CD4-positive, alpha-beta T cell (primary cell): Measurements from ENCODE around the gene TMUB1. TPM values are rescaled to one million over a fixed set of nuclear protein-coding genes. Genes with fewer than 3 reads are reported as not detected.

Source experiments
- ATAC-seq: fragments of 200-7000 bp; cut with Tn5 transposase; one replicate; pipeline ENCODE4 v1.10.0; 2022; ENCODE audit warnings: mild to moderate bottlenecking; ENCODE audit not compliant: poor library complexity
- CTCF ChIA-PET: fragments of 350-600 bp; sonication (Branson Sonifier 250); formaldehyde crosslinking; loops from one replicate; lab custom pipeline; 2021; ENCODE audit warnings: antibody characterized with exemption, inconsistent platforms; lab: Charles Lee
- POLR2A ChIA-PET: fragments of 350-600 bp; sonication (Branson Sonifier 250); formaldehyde crosslinking; loops from one replicate; lab custom pipeline; 2021; ENCODE audit warnings: antibody characterized with exemption, inconsistent platforms; lab: Charles Lee
- DNase-seq, 14 experiments: peaks; one replicate each; pipeline ENCODE4 v3.0.0-alpha.2; 2013 to 2020; ENCODE audit warnings: mixed read lengths in 2 of 14
- H3K27ac ChIP-seq, 2 donors: one replicate each; pipeline versions ENCODE4 v1.5.1 to v1.7.0; 2013; ENCODE audit warnings: low read length in 2 of 2, low read depth in 1 of 2, mild to moderate bottlenecking in 1 of 2
- H3K27me3 ChIP-seq, 2 experiments: 1 replicate in 1 of 2; 2 replicates in 1 of 2; pipeline versions ENCODE4 v1.6.1 to v1.7.0; 2013; ENCODE audit warnings: low read length in 2 of 2, control low read depth in 1 of 2, mild to moderate bottlenecking in 1 of 2, moderate library complexity in 1 of 2; ENCODE audit not compliant: insufficient read depth in 2 of 2, control insufficient read depth in 1 of 2
- H3K36me3 ChIP-seq: one replicate; pipeline ENCODE4 v1.6.1; 2013; ENCODE audit warnings: low read length, control low read depth; ENCODE audit not compliant: insufficient read depth
- H3K4me1 ChIP-seq: one replicate; pipeline ENCODE4 v1.6.1; 2013; ENCODE audit warnings: low read length, control low read depth; ENCODE audit not compliant: insufficient read depth
- H3K4me3 ChIP-seq: one replicate; pipeline ENCODE4 v1.5.1; 2013; ENCODE audit warnings: mild to moderate bottlenecking, low read length, moderate library complexity
- H3K9me3 ChIP-seq, 2 experiments: 1 replicate in 1 of 2; 2 replicates in 1 of 2; pipeline versions ENCODE4 v1.6.1 to v1.7.0; 2013; ENCODE audit warnings: low read length in 2 of 2, mild to moderate bottlenecking in 2 of 2, control low read depth in 1 of 2, moderate library complexity in 1 of 2; ENCODE audit not compliant: control insufficient read depth in 1 of 2, insufficient read depth in 1 of 2
- H3K27ac Mint-ChIP-seq: one replicate; pipeline ENCODE4 v1.8.0; 2020; ENCODE audit warnings: mixed read lengths
- H3K27me3 Mint-ChIP-seq: one replicate; pipeline ENCODE4 v1.8.0; 2021; ENCODE audit warnings: mixed read lengths
- H3K36me3 Mint-ChIP-seq: one replicate; pipeline ENCODE4 v1.8.0; 2021; ENCODE audit warnings: low read depth, mixed read lengths
- H3K4me1 Mint-ChIP-seq: one replicate; pipeline ENCODE4 v1.8.0; 2021; ENCODE audit warnings: low read depth, mixed read lengths
- H3K4me3 Mint-ChIP-seq: one replicate; pipeline ENCODE4 v1.8.0; 2020; ENCODE audit warnings: mild to moderate bottlenecking, mixed read lengths
- H3K9me3 Mint-ChIP-seq: one replicate; pipeline ENCODE4 v1.8.0; 2020; ENCODE audit warnings: mixed read lengths
- intact Hi-C, 2 experiments: fragments of 100-400 bp; cut with DNase I in 1 of 2; cut with micrococcal nuclease in 1 of 2; formaldehyde crosslinking; loops; one replicate each; pipeline versions ENCODE4 v1.15.1 to v1.9.0; 2023 to 2025; cut with DNase I, micrococcal nuclease
- total RNA-seq, 174 experiments: library from RNA in 2 of 174; stranded (reverse) in 2 of 174; gene quantifications; one replicate each; pipeline ENCODE4 v1.2.3 and lab custom pipeline; 2021 to 2026
- TF ChIP-seq, protein P1 (sequence below): fragments of 200-600 bp; IDR thresholded peaks from one replicate; pipeline ENCODE4 v1.8.0; 2022; ENCODE audit warnings: antibody characterized with exemption, mild to moderate bottlenecking

The TMUB1 gene
- total RNA-seq, 2 experiments from 2014 or later: 44.5 to 46.6 TPM

DNA sequence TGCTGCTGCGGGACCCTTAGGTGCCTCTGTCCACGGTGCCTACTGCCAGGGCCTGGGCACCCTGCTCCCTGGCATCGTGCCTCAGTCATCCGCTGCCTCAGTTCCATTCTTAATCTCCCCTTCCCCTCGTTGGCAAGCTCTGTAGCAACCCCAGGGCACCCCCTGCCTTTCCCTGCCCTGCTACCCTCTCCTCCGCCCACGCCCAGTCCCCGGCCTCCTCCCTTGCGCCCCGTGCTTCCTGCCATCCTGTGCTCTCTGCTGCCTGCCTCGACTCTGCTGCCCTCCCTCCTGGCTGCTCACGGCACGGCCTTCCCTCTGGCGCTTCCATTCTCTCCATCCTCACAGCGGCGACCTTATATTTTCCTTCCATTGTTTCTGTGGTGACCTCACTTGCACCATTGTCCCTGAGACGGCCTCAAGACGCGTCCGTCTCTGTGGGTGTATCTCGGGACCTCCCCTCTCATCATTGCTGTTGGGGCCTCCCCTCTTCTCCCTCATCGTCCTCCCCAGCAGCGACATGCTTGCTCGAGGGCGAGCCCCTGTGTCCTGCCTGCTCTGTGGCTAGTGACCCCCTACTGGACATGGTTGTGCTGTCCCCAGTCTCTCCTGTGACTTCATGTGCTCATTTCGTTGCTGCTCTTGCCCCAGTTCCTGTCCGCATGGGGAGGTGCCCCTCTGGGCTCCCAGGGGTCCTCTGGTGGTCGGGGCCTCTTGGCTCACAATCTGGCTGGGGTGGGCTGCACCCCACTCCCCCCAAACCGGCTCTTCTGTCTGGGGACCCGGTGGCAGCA lies 38.3 kb upstream of the TMUB1 start:
- Histone ChIP-seq H3K27ac (no peak overlapping the region), H3K27me3 (no peaks in the 10 kb centered on the region), H3K4me1 (peaks cover 31% of the 10 kb centered on the region), H3K36me3 (peaks cover 14% of the 10 kb centered on the region), H3K4me3 (no peak overlapping the region), H3K9me3 (no peaks in the 10 kb centered on the region)
- Mint-ChIP-seq H3K27ac (no peak overlapping the region), H3K36me3 (peaks cover 53% of the 10 kb centered on the region), H3K27me3 (no peaks in the 10 kb centered on the region), H3K9me3 (no peaks in the 10 kb centered on the region), H3K4me3 (no peak overlapping the region), H3K4me1 (peaks cover 15% of the 10 kb centered on the region)
- ATAC-seq (no peak), DNase-seq (no peak)
- intact Hi-C loops: no loop called here
- CTCF ChIA-PET: no interaction called here
- TF ChIP-seq, protein P1, sequence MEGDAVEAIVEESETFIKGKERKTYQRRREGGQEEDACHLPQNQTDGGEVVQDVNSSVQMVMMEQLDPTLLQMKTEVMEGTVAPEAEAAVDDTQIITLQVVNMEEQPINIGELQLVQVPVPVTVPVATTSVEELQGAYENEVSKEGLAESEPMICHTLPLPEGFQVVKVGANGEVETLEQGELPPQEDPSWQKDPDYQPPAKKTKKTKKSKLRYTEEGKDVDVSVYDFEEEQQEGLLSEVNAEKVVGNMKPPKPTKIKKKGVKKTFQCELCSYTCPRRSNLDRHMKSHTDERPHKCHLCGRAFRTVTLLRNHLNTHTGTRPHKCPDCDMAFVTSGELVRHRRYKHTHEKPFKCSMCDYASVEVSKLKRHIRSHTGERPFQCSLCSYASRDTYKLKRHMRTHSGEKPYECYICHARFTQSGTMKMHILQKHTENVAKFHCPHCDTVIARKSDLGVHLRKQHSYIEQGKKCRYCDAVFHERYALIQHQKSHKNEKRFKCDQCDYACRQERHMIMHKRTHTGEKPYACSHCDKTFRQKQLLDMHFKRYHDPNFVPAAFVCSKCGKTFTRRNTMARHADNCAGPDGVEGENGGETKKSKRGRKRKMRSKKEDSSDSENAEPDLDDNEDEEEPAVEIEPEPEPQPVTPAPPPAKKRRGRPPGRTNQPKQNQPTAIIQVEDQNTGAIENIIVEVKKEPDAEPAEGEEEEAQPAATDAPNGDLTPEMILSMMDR: no peak
- POLR2A ChIA-PET: no interaction called here

DNA sequence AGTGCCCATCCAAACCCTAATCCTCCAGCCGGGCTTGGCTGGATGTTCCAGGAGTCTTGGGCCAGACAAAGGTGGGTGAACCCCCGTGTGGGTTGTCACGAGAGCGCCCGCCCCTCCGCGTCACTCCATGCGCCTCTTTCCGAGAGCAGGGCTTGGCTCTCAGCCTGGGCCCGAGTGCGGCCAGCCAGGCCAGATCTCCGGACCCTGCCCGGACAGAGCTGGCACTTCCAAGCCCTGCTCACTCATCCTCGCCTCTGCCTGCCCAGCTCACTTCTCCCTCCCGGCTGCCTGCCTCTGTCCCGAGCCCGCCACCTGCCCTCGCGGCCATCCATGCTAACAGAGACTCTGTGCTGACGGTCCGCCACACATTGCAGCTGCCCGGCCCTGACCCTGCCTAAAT lies 37.6 kb upstream of the TMUB1 start:
- Histone ChIP-seq H3K4me1 (peaks cover 38% of the 10 kb centered on the region), H3K36me3 (peaks cover 14% of the 10 kb centered on the region), H3K27ac (no peak overlapping the region), H3K4me3 (no peak overlapping the region), H3K27me3 (no peaks in the 10 kb centered on the region), H3K9me3 (no peaks in the 10 kb centered on the region)
- POLR2A ChIA-PET: no interaction called here
- Mint-ChIP-seq H3K27ac (no peak overlapping the region), H3K4me1 (peaks cover 17% of the 10 kb centered on the region), H3K4me3 (no peak overlapping the region), H3K9me3 (no peaks in the 10 kb centered on the region), H3K27me3 (peaks cover 1% of the 10 kb centered on the region), H3K36me3 (peaks cover 53% of the 10 kb centered on the region)
- no peak for ATAC-seq
- CTCF ChIA-PET: no interaction called here
- TF ChIP-seq, protein P1: no peak
- intact Hi-C loops: no loop called here
- DNase-seq: no peak

DNA sequence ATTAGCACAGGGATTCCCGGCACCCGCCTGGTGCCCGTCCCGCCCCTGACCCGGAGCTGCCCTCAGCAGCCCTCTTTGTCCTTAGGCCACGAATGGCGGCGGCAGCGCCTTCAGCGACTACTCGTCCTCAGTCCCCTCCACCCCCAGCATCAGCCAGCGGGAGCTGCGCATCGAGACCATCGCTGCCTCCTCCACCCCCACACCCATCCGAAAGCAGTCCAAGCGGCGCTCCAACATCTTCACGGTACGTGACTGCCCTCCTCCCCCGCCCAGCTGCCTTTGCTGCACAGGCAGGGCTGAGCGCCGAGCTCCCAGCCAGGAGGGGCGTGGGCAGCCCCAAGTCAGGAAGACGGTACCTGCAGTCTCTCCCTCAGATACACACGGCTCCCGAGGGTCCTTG lies 36.6 kb upstream of the TMUB1 start:
- no peaks in the 10 kb centered on the region for H3K9me3 ChIP-seq
- intact Hi-C loops: no loop called here
- H3K27me3 ChIP-seq: no peaks in the 10 kb centered on the region
- H3K27ac Mint-ChIP-seq: no peak overlapping the region
- no peak for ATAC-seq
- TF ChIP-seq, protein P1: no peak
- H3K36me3 ChIP-seq: peaks cover 12% of the 10 kb centered on the region
- H3K4me1 Mint-ChIP-seq: peaks cover 19% of the 10 kb centered on the region
- H3K36me3 Mint-ChIP-seq: peaks cover 53% of the 10 kb centered on the region
- no peak for DNase-seq
- H3K4me3 ChIP-seq: no peak overlapping the region
- CTCF ChIA-PET: no interaction called here
- no peaks in the 10 kb centered on the region for H3K9me3 Mint-ChIP-seq
- no peak overlapping the region for H3K27ac ChIP-seq
- POLR2A ChIA-PET: no interaction called here
- H3K4me1 ChIP-seq: peaks cover 41% of the 10 kb centered on the region
- no peak overlapping the region for H3K4me3 Mint-ChIP-seq
- H3K27me3 Mint-ChIP-seq: peaks cover 5% of the 10 kb centered on the region
